H9 (cell line): ENCODE measurements around the gene PCED1A. TPM values are rescaled to one million over a fixed set of nuclear protein-coding genes. Genes with fewer than 3 reads are reported as not detected.

ENCODE experiments used
- DNase-seq: peaks from one replicate; pipeline ENCODE4 v3.0.0-alpha.2; 2017
- H2AFZ ChIP-seq: one replicate; pipeline ENCODE4 v1.6.1; 2013; ENCODE audit warnings: mild to moderate bottlenecking, low read length, control low read depth, moderate library complexity
- H2AK5ac ChIP-seq: 2 replicates; pipeline ENCODE4 v1.6.1; 2013; ENCODE audit warnings: low read length, control low read depth, mixed read lengths; ENCODE audit not compliant: insufficient read length
- H2BK120ac ChIP-seq: one replicate; pipeline ENCODE4 v1.6.1; 2013; ENCODE audit warnings: low read depth, mild to moderate bottlenecking, low read length, control low read depth, inconsistent platforms; ENCODE audit not compliant: poor library complexity, severe bottlenecking
- H2BK12ac ChIP-seq: 2 replicates; pipeline ENCODE4 v1.6.1; 2013; ENCODE audit warnings: low read length, control low read depth, mixed read lengths, low read depth; ENCODE audit not compliant: insufficient read length
- H2BK15ac ChIP-seq: 2 replicates; pipeline ENCODE4 v1.6.1; 2013; ENCODE audit warnings: low read depth, low read length, control low read depth
- H2BK20ac ChIP-seq: one replicate; pipeline ENCODE4 v1.6.1; 2013; ENCODE audit warnings: low read depth, mild to moderate bottlenecking, low read length, control low read depth, inconsistent platforms; ENCODE audit not compliant: poor library complexity, severe bottlenecking
- H2BK5ac ChIP-seq: 2 replicates; pipeline ENCODE4 v1.6.1; 2013; ENCODE audit warnings: low read length, control low read depth, mixed read lengths; ENCODE audit not compliant: insufficient read length
- H3K14ac ChIP-seq: 2 replicates; pipeline ENCODE4 v1.6.1; 2013; ENCODE audit warnings: low read length, control low read depth; ENCODE audit not compliant: insufficient read depth
- H3K18ac ChIP-seq: 2 replicates; pipeline ENCODE4 v1.6.1; 2013; ENCODE audit warnings: low read depth, mild to moderate bottlenecking, mixed read lengths, low read length, control low read depth; ENCODE audit not compliant: insufficient read length
- H3K23ac ChIP-seq: 2 replicates; pipeline ENCODE4 v1.6.1; 2013; ENCODE audit warnings: low read length, control low read depth, mixed read lengths, low read depth; ENCODE audit not compliant: insufficient read length
- H3K23me2 ChIP-seq: 2 replicates; pipeline ENCODE4 v1.6.1; 2013; ENCODE audit warnings: low read depth, mild to moderate bottlenecking, mixed read lengths, low read length, control low read depth; ENCODE audit not compliant: insufficient read length, poor library complexity, severe bottlenecking
- H3K27ac ChIP-seq: 2 replicates; pipeline ENCODE4 v1.5.1; 2013; ENCODE audit warnings: low read length, control low read depth, mixed read lengths, low read depth; ENCODE audit not compliant: insufficient read length
- H3K27me3 ChIP-seq: 2 replicates; pipeline ENCODE4 v1.6.1; 2013; ENCODE audit warnings: low read length, control low read depth, inconsistent platforms; ENCODE audit not compliant: insufficient read depth
- H3K4ac ChIP-seq: 2 replicates; pipeline ENCODE4 v1.6.1; 2013; ENCODE audit warnings: low read depth, mild to moderate bottlenecking, control low read depth, inconsistent platforms, low read length, moderate library complexity
- H3K4me1 ChIP-seq: 2 replicates; pipeline ENCODE4 v1.6.1; 2013; ENCODE audit warnings: low read length, control low read depth, inconsistent platforms; ENCODE audit not compliant: insufficient read depth
- H3K4me2 ChIP-seq: 2 replicates; pipeline ENCODE4 v1.6.1; 2013; ENCODE audit warnings: low read length, control low read depth, mixed read lengths; ENCODE audit not compliant: insufficient read length, insufficient read depth
- H3K56ac ChIP-seq: 2 replicates; pipeline ENCODE4 v1.6.1; 2013; ENCODE audit warnings: low read depth, mild to moderate bottlenecking, mixed read lengths, low read length, control low read depth; ENCODE audit not compliant: insufficient read length
- H3K79me1 ChIP-seq: 2 replicates; pipeline ENCODE4 v1.6.1; 2013; ENCODE audit warnings: low read depth, mild to moderate bottlenecking, moderate library complexity, low read length, control low read depth, inconsistent platforms; ENCODE audit not compliant: insufficient read depth, poor library complexity, severe bottlenecking
- H3K79me2 ChIP-seq: 2 replicates; pipeline ENCODE4 v1.6.1; 2013; ENCODE audit warnings: low read length, control low read depth, inconsistent platforms; ENCODE audit not compliant: insufficient read depth
- H3K9ac ChIP-seq: 2 replicates; pipeline ENCODE4 v1.6.1; 2013; ENCODE audit warnings: low read length, control low read depth, mixed read lengths; ENCODE audit not compliant: insufficient read length; ENCODE audit errors: extremely low read depth
- H3K9me3 ChIP-seq: one replicate; pipeline ENCODE4 v1.6.1; 2013; ENCODE audit warnings: low read depth, low read length, inconsistent platforms; ENCODE audit not compliant: control insufficient read depth
- H3T11ph ChIP-seq: one replicate; pipeline ENCODE4 v1.6.1; 2013; ENCODE audit warnings: mild to moderate bottlenecking, low read length, control low read depth, inconsistent platforms
- H4K20me1 ChIP-seq: one replicate; pipeline ENCODE4 v1.6.1; 2013; ENCODE audit not compliant: control insufficient read depth, insufficient read length, insufficient read depth
- H4K5ac ChIP-seq: 2 replicates; pipeline ENCODE4 v1.6.1; 2013; ENCODE audit warnings: low read depth, mild to moderate bottlenecking, mixed read lengths, low read length, control low read depth; ENCODE audit not compliant: insufficient read length
- H4K8ac ChIP-seq: replicated peaks from 2 replicates; pipeline ENCODE4 v1.6.1; 2013; ENCODE audit warnings: low read length, control low read depth, mixed read lengths, low read depth; ENCODE audit not compliant: insufficient read length
- H4K91ac ChIP-seq: 2 replicates; pipeline ENCODE4 v1.6.1; 2013; ENCODE audit warnings: low read depth, mild to moderate bottlenecking, moderate library complexity, mixed read lengths, low read length, control low read depth; ENCODE audit not compliant: insufficient read length
- H3K27ac Mint-ChIP-seq, 3 experiments: 2 replicates in 2 of 3; 3 replicates in 1 of 3; pipeline ENCODE4 v1.8.0; 2020 to 2021; ENCODE audit warnings: mixed read lengths in 3 of 3, mild to moderate bottlenecking in 1 of 3, moderate library complexity in 1 of 3
- H3K27me3 Mint-ChIP-seq: 2 replicates; pipeline ENCODE4 v1.8.0; 2021; ENCODE audit warnings: low read depth, mild to moderate bottlenecking, moderate library complexity, mixed read lengths
- H3K36me3 Mint-ChIP-seq, 3 experiments: 2 replicates in 2 of 3; 3 replicates in 1 of 3; pipeline ENCODE4 v1.8.0; 2020 to 2021; ENCODE audit warnings: low read depth in 3 of 3, mixed read lengths in 3 of 3; ENCODE audit not compliant: insufficient read depth in 1 of 3
- H3K4me1 Mint-ChIP-seq, 2 experiments: 2 replicates each; pipeline ENCODE4 v1.8.0; 2020; ENCODE audit warnings: mixed read lengths in 2 of 2
- H3K4me3 Mint-ChIP-seq, 2 experiments: 2 replicates in 1 of 2; 3 replicates in 1 of 2; pipeline ENCODE4 v1.8.0; 2020 to 2021; ENCODE audit warnings: mild to moderate bottlenecking in 2 of 2, mixed read lengths in 2 of 2, moderate library complexity in 1 of 2
- H3K9me3 Mint-ChIP-seq, 2 experiments: 2 replicates in 1 of 2; 3 replicates in 1 of 2; pipeline ENCODE4 v1.8.0; 2020; ENCODE audit warnings: mild to moderate bottlenecking in 2 of 2, mixed read lengths in 2 of 2, moderate library complexity in 1 of 2
- WGBS: extraction: QIAGEN DNeasy Blood & Tissue Kit; methylation state at CpG from one replicate; pipeline ENCODE4 v1.1.7; 2013; ENCODE audit warnings: missing lambda C conversion rate, low lambda C conversion rate, mixed read lengths; ENCODE audit not compliant: insufficient read length; ENCODE audit errors: extremely low coverage; 5-methylcytosine and 5-hydroxymethylcytosine counted together
- total RNA-seq: library from RNA; stranded (reverse); gene quantifications from 2 replicates; pipeline ENCODE4 v1.2.1, GENCODE V29; 2021
- TF ChIP-seq, protein P1 (sequence below): fragments of 200-600 bp; sonication (generic); conservative IDR thresholded peaks from 3 replicates; pipeline ENCODE4 v1.8.0; 2021; ENCODE audit warnings: antibody characterized with exemption, mild to moderate bottlenecking

The PCED1A gene
- total RNA-seq, 1 experiment from 2014 or later, result 30.8 TPM

DNA sequence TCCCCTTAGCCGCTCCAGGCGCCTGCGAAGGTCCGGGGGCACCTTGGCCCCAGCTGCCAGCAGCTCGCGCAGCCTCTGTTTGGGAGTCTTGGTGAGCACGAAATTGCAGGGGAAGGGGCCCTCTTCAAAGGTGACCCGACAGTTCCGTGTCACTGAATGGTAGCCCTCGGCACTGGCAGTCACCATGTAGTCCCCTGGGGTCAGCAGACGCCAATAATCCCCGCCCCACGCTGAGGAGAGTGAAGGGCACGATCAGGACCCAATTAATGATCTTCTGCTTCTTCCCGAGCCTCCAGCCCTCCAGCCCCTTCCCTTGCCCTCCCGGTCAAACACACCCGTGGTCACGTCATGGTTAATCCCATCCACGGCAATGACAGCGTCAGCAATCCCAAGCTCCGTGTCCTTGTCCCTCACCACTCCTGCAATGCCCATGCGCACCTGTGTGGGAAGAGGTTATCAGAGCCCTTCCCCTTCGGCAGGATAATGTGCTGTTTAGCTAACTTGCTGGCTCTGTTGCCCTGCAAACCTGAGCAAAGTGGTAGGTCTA is 46.2 kb downstream of the PCED1A start:
- Mint-ChIP-seq H3K27me3 (peaks cover 12% of the 10 kb centered on the region), H3K4me1 (peaks cover 6% of the 10 kb centered on the region in 2 experiments), H3K27ac (peak overlapping the region in 2 of 3 experiments; percentile 61 to 77; a peak in 2 of 7 replicates), H3K4me3 (no peak overlapping the region), H3K36me3 (peaks cover 22 to 58% (median 38%) of the 10 kb centered on the region in 3 experiments), H3K9me3 (peaks cover 0 to 3% of the 10 kb centered on the region in 2 experiments; a peak in 1 of 5 replicates)
- Histone ChIP-seq H4K8ac (no peak overlapping the region), H2BK12ac (no peak overlapping the region), H3K27me3 (no peaks in the 10 kb centered on the region), H4K5ac (no peak overlapping the region), H3K56ac (no peak overlapping the region), H3K18ac (no peak overlapping the region), H3K23ac (no peak overlapping the region), H3K4ac (no peak overlapping the region), H3T11ph (no peak overlapping the region), H3K4me2 (no peak overlapping the region), H3K23me2 (no peaks in the 10 kb centered on the region), H2BK120ac (no peak overlapping the region), H3K14ac (no peak overlapping the region), H3K79me1 (no peaks in the 10 kb centered on the region), H2BK20ac (no peak overlapping the region), H4K20me1 (no peaks in the 10 kb centered on the region), H3K27ac (no peak overlapping the region), H3K79me2 (no peaks in the 10 kb centered on the region), H2BK15ac (no peak overlapping the region), H3K9ac (no peak overlapping the region), H2BK5ac (no peak overlapping the region), H4K91ac (no peak overlapping the region), H3K4me1 (no peaks in the 10 kb centered on the region; the same call in 1 of the 2 replicates), H3K9me3 (no peaks in the 10 kb centered on the region), H2AFZ (no peak overlapping the region), H2AK5ac (no peak overlapping the region)
- DNase-seq, result no peak
- WGBS, result no CpG with 5 or more reads among the region's 23 CpGs
- TF ChIP-seq, protein P1, sequence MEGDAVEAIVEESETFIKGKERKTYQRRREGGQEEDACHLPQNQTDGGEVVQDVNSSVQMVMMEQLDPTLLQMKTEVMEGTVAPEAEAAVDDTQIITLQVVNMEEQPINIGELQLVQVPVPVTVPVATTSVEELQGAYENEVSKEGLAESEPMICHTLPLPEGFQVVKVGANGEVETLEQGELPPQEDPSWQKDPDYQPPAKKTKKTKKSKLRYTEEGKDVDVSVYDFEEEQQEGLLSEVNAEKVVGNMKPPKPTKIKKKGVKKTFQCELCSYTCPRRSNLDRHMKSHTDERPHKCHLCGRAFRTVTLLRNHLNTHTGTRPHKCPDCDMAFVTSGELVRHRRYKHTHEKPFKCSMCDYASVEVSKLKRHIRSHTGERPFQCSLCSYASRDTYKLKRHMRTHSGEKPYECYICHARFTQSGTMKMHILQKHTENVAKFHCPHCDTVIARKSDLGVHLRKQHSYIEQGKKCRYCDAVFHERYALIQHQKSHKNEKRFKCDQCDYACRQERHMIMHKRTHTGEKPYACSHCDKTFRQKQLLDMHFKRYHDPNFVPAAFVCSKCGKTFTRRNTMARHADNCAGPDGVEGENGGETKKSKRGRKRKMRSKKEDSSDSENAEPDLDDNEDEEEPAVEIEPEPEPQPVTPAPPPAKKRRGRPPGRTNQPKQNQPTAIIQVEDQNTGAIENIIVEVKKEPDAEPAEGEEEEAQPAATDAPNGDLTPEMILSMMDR, result no peak
